Neuronal stem cell (in vitro differentiated cells): ENCODE measurements around the gene FABP2.

Experiments used
- DNase-seq: peaks from one replicate; pipeline ENCODE4 v3.0.0-alpha.2; 2013; ENCODE audit warnings: low spot score
- H2AFZ ChIP-seq: one replicate; pipeline ENCODE4 v1.6.1; 2013; ENCODE audit warnings: mild to moderate bottlenecking, low read length, inconsistent platforms
- H2AK5ac ChIP-seq: 2 replicates; pipeline ENCODE4 v1.6.1; 2013; ENCODE audit warnings: low read depth, mild to moderate bottlenecking, inconsistent platforms, low read length, moderate library complexity, mixed read lengths
- H2BK120ac ChIP-seq: 2 replicates; pipeline ENCODE4 v1.6.1; 2013; ENCODE audit warnings: low read depth, mild to moderate bottlenecking, inconsistent platforms, low read length, moderate library complexity, mixed read lengths
- H2BK12ac ChIP-seq: one replicate; pipeline ENCODE4 v1.6.1; 2013; ENCODE audit warnings: low read length, inconsistent platforms
- H2BK15ac ChIP-seq: 2 replicates; pipeline ENCODE4 v1.6.1; 2013; ENCODE audit warnings: mild to moderate bottlenecking, low read length, inconsistent platforms, mixed read lengths
- H2BK5ac ChIP-seq: one replicate; pipeline ENCODE4 v1.6.1; 2013; ENCODE audit warnings: inconsistent platforms, mild to moderate bottlenecking, low read length, moderate library complexity
- H3K14ac ChIP-seq: one replicate; pipeline ENCODE4 v1.6.1; 2013; ENCODE audit warnings: low read length, inconsistent platforms
- H3K18ac ChIP-seq: 2 replicates; pipeline ENCODE4 v1.6.1; 2013; ENCODE audit warnings: low read length, inconsistent platforms
- H3K23ac ChIP-seq: 2 replicates; pipeline ENCODE4 v1.6.1; 2013; ENCODE audit warnings: low read depth, mild to moderate bottlenecking, mixed read lengths, low read length, inconsistent platforms; ENCODE audit not compliant: poor library complexity
- H3K27ac ChIP-seq: replicated peaks from 3 replicates; pipeline ENCODE4 v1.5.1; 2013; ENCODE audit warnings: low read length, inconsistent platforms
- H3K27me3 ChIP-seq, 3 experiments: 2 replicates each; pipeline ENCODE4 v1.6.1; 2013; ENCODE audit warnings: low read length in 3 of 3, mild to moderate bottlenecking in 2 of 3, inconsistent platforms in 1 of 3, low read depth in 1 of 3, mixed read lengths in 1 of 3, moderate library complexity in 1 of 3; ENCODE audit not compliant: control insufficient read depth in 3 of 3, insufficient read depth in 3 of 3
- H3K36me3 ChIP-seq, 2 donors: replicated peaks in 1 of 2; 2 replicates each; pipeline ENCODE4 v1.6.1; 2013; ENCODE audit warnings: low read length in 2 of 2; ENCODE audit not compliant: control insufficient read depth in 2 of 2, insufficient read depth in 2 of 2
- H3K4ac ChIP-seq: 2 replicates; pipeline ENCODE4 v1.6.1; 2013; ENCODE audit warnings: inconsistent platforms, mild to moderate bottlenecking, low read length, moderate library complexity
- H3K4me1 ChIP-seq, 2 donors: 1 replicate in 1 of 2; 2 replicates in 1 of 2; pipeline ENCODE4 v1.6.1; 2013; ENCODE audit warnings: low read length in 2 of 2, low read depth in 1 of 2; ENCODE audit not compliant: control insufficient read depth in 2 of 2, insufficient read depth in 1 of 2
- H3K4me2 ChIP-seq: one replicate; pipeline ENCODE4 v1.6.1; 2013; ENCODE audit warnings: mild to moderate bottlenecking, low read length, inconsistent platforms; ENCODE audit not compliant: insufficient read depth, poor library complexity, severe bottlenecking
- H3K4me3 ChIP-seq, 2 donors: 2 replicates each; pipeline ENCODE4 v1.5.1; 2013; ENCODE audit warnings: low read length in 2 of 2, mild to moderate bottlenecking in 2 of 2, inconsistent platforms in 1 of 2, moderate library complexity in 1 of 2
- H3K79me1 ChIP-seq: one replicate; pipeline ENCODE4 v1.6.1; 2013; ENCODE audit warnings: low read depth, mild to moderate bottlenecking, inconsistent platforms, low read length, moderate library complexity
- H3K9ac ChIP-seq: one replicate; pipeline ENCODE4 v1.6.1; 2013; ENCODE audit warnings: mild to moderate bottlenecking, low read depth, low read length, inconsistent platforms; ENCODE audit not compliant: poor library complexity
- H3K9me3 ChIP-seq, 2 donors: replicated peaks in 1 of 2; 2 replicates each; pipeline versions ENCODE3 to v1.6.1; 2013; ENCODE audit warnings: low read length in 2 of 2, mild to moderate bottlenecking in 2 of 2, inconsistent platforms in 1 of 2, low read depth in 1 of 2, mixed read lengths in 1 of 2, moderate library complexity in 1 of 2; ENCODE audit not compliant: control insufficient read depth in 2 of 2, insufficient read depth in 1 of 2
- H4K8ac ChIP-seq: one replicate; pipeline ENCODE4 v1.6.1; 2013; ENCODE audit warnings: low read depth, mild to moderate bottlenecking, inconsistent platforms, low read length, moderate library complexity
- H4K91ac ChIP-seq: one replicate; pipeline ENCODE4 v1.6.1; 2013; ENCODE audit warnings: low read length, low read depth, mild to moderate bottlenecking, inconsistent platforms; ENCODE audit not compliant: poor library complexity
- WGBS, 2 donors: extraction: QIAGEN DNeasy Blood & Tissue Kit; methylation state at CpG; one replicate each; pipeline ENCODE4 v1.1.7; 2013; ENCODE audit warnings: missing lambda C conversion rate in 2 of 2, mixed read lengths in 1 of 2; ENCODE audit not compliant: insufficient read length in 2 of 2, insufficient replicate concordance in 1 of 2; ENCODE audit errors: extremely low coverage in 2 of 2; 5-methylcytosine and 5-hydroxymethylcytosine counted together

Gene FABP2

DNA sequence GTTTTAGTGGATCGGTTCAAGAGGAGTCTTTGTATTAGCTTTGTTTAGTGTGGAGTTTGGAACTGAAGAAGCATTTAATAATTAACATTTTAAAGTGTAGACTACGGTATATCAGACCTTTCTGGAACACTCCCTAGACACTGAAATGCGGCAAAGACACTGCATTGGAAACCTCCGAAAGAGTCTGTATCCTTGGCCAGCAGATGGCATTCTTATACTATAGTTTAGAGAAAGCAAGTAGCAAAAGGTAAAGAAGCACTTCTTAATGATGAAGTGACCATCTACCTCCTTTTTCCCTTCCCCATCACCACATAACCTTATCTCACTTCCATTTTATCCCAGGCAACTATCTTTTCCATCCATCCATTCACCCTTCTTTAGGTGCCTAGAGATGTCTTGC lies 7.6 kb downstream of the FABP2 start:
- Histone ChIP-seq H3K4me2 (no peak overlapping the region), H3K18ac (no peak overlapping the region), H3K4ac (no peak overlapping the region), H3K27me3 (peaks cover 0 to 18% (median 0%) of the 10 kb centered on the region in 3 experiments), H2BK12ac (no peak overlapping the region), H4K91ac (no peak overlapping the region), H2AFZ (no peak overlapping the region), H3K4me1 (no peaks in the 10 kb centered on the region), H2BK5ac (no peak overlapping the region), H3K4me3 (no peak overlapping the region), H3K36me3 (no peaks in the 10 kb centered on the region), H3K14ac (no peak overlapping the region), H3K23ac (no peak overlapping the region), H2BK15ac (no peak overlapping the region), H3K9ac (no peak overlapping the region), H2AK5ac (no peak overlapping the region), H4K8ac (no peak overlapping the region), H2BK120ac (no peak overlapping the region), H3K79me1 (no peaks in the 10 kb centered on the region), H3K27ac (no peak overlapping the region), H3K9me3 (no peaks in the 10 kb centered on the region)
- DNase-seq = no peak
- WGBS, 2 donors = no CpG with 5 or more reads among the region's 4 CpGs

DNA sequence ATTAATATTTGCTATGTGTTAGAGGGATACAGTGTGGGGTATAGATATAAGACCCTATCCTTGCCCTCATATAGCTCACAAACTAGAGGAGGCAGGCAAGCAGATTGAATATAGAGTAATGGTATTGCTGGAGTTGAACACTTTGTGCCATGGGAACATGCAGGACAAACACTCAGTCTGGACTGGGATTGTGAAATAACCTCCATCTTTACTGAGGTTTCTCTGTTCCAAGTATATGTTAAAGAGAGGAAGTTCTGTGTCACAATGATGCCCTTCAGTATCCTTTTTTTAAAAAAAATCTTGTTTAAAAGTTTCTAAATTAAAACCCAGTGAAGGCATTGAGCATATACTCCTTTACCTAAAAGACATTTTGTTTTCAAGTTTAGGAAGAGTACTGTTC lies 8.7 kb downstream of the FABP2 start:
- no peak overlapping the region for H4K91ac ChIP-seq

DNA sequence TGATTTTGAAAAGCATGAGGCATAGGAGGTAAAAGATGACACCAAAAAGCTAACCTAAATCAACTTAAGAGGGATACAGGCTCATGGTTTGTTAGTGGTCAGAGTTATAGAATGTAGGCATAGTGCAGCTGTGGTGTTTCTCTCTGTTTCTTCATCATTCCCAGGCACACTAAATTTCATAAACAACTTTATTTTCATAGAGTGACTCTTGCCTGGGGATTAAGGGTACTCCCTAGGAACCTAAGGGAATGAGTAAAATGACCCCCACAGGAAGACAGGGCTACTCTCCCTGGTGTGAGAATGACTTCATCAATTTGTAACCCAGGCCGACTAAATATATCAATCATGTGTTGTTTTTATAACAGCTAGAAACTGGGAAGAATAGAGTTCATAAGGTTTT lies 11.1 kb downstream of the FABP2 start:
- Histone ChIP-seq H4K8ac (no peak overlapping the region), H2BK12ac (no peak overlapping the region), H3K36me3 (no peaks in the 10 kb centered on the region), H2BK120ac (no peak overlapping the region), H3K4me3 (no peak overlapping the region), H3K4me1 (no peaks in the 10 kb centered on the region), H4K91ac (no peak overlapping the region), H3K9me3 (no peaks in the 10 kb centered on the region), H2AK5ac (no peak overlapping the region), H3K4ac (no peak overlapping the region), H2AFZ (no peak overlapping the region), H3K23ac (no peak overlapping the region), H3K14ac (no peak overlapping the region), H3K27me3 (peaks cover 0 to 18% (median 0%) of the 10 kb centered on the region in 3 experiments), H3K27ac (no peak overlapping the region), H3K4me2 (no peak overlapping the region), H3K79me1 (no peaks in the 10 kb centered on the region), H2BK5ac (no peak overlapping the region), H3K9ac (no peak overlapping the region), H2BK15ac (no peak overlapping the region), H3K18ac (no peak overlapping the region)
- no CpG with 5 or more reads among the region's 1 CpG for WGBS, 2 donors
- DNase-seq = no peak

More for the DNA sequence above, 8.7 kb downstream of the FABP2 start:
- Histone ChIP-seq H3K9ac (no peak overlapping the region), H2AK5ac (no peak overlapping the region), H3K4ac (no peak overlapping the region), H2BK12ac (no peak overlapping the region), H3K9me3 (no peaks in the 10 kb centered on the region), H3K27ac (no peak overlapping the region), H3K27me3 (peaks cover 0 to 18% (median 0%) of the 10 kb centered on the region in 3 experiments), H3K79me1 (no peaks in the 10 kb centered on the region), H3K4me3 (no peak overlapping the region), H3K4me1 (no peaks in the 10 kb centered on the region), H3K18ac (no peak overlapping the region), H3K23ac (no peak overlapping the region), H2BK120ac (no peak overlapping the region), H3K36me3 (no peaks in the 10 kb centered on the region), H2AFZ (no peak overlapping the region), H3K14ac (no peak overlapping the region), H3K4me2 (no peak overlapping the region), H2BK15ac (no peak overlapping the region), H2BK5ac (no peak overlapping the region), H4K8ac (no peak overlapping the region)
- DNase-seq = no peak

DNA sequence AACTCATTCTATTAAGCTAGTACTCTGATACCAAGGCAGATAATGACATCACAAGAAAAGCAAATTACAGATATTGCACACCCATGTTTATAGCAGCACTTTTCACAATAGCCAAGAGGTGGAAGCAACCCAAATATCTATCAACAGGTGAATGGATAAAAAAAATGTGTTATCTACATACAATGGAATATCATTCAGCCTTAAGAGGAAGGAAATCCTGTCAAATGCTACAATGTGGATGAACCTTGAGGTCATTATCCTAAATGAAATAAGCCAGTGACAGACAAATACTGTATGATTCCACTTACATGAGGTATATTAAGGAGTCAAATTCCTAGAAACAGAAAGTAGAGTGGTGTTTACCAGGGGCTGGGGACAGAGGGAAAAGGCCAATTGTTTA lies 14.3 kb downstream of the FABP2 start:
- Histone ChIP-seq H3K9ac (no peak overlapping the region), H3K4me2 (no peak overlapping the region)

More for the DNA sequence above, 14.3 kb downstream of the FABP2 start:
- Histone ChIP-seq H2AK5ac (no peak overlapping the region), H3K14ac (no peak overlapping the region), H3K4ac (no peak overlapping the region), H2AFZ (no peak overlapping the region), H4K8ac (no peak overlapping the region), H2BK120ac (no peak overlapping the region), H3K27me3 (no peaks in the 10 kb centered on the region), H3K4me1 (no peaks in the 10 kb centered on the region), H3K27ac (no peak overlapping the region), H3K79me1 (no peaks in the 10 kb centered on the region), H3K18ac (no peak overlapping the region), H4K91ac (no peak overlapping the region), H3K36me3 (no peaks in the 10 kb centered on the region), H3K9me3 (no peaks in the 10 kb centered on the region), H2BK15ac (no peak overlapping the region), H2BK5ac (no peak overlapping the region), H2BK12ac (no peak overlapping the region), H3K4me3 (no peak overlapping the region), H3K23ac (no peak overlapping the region)
- no peak for DNase-seq
